ENCODE data around the gene CDC42EP2. TPM values are rescaled to one million over a fixed set of nuclear protein-coding genes. Genes with fewer than 3 reads are reported as not detected.

The CDC42EP2 gene
- total RNA-seq, 1 donor from 2014 or later = 26.7 TPM

DNA sequence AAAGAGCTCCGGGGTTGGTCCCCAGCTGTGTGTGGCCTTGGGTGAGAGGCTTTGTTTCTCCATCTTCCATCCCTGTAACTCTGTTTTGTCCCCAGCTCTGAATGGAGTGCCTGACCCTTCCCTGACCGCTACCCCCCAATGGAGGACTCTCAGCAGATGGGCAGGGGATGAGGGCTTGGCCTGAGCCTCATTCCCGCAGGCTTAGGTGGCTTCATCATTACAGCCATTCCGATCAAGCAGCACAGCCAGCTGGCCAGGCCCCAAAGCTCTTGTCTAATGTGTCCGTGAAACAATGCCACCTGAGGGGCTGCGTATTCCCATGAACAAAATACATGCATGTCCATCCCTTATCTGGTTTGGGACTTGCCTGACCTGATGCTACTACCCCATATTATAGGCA is 3.9 kb upstream of the CDC42EP2 start:
- H3K4me1 Mint-ChIP-seq (ENCODE audit: low read depth, unreplicated experiment) = peaks cover 17% of the 10 kb centered on the region
- peak overlapping the region; percentile 77 for H3K27ac Mint-ChIP-seq (ENCODE audit: unreplicated experiment)
- H3K4me1 ChIP-seq (ENCODE audit: insufficient read depth, low read length) = peaks cover 22% of the 10 kb centered on the region
- H4K20me1 ChIP-seq (ENCODE audit: insufficient read depth, low read length) = peaks cover 7% of the 10 kb centered on the region
- no peaks in the 10 kb centered on the region for H3K9me3 ChIP-seq (ENCODE audit: insufficient read depth, low read depth, low read length)
- no peaks in the 10 kb centered on the region for H3K27me3 ChIP-seq (ENCODE audit: insufficient read depth, low read length)
- H3K27me3 Mint-ChIP-seq (ENCODE audit: low read depth, unreplicated experiment) = no peaks in the 10 kb centered on the region
- H3K9me3 Mint-ChIP-seq (ENCODE audit: unreplicated experiment) = no peaks in the 10 kb centered on the region
- H3K9ac ChIP-seq (ENCODE audit: low read length) = no peak overlapping the region
- FAIRE-seq = no peak
- DNase-seq (ENCODE audit: low read depth) = peak; percentile 50
- H3K4me3 Mint-ChIP-seq (ENCODE audit: unreplicated experiment) = no peak overlapping the region
- peaks cover 10% of the 10 kb centered on the region for H3K79me2 ChIP-seq (ENCODE audit: insufficient read depth, low read length)
- peaks cover 3% of the 10 kb centered on the region for H3K36me3 Mint-ChIP-seq (ENCODE audit: low read depth, unreplicated experiment)
- no peaks in the 10 kb centered on the region for H3K36me3 ChIP-seq (ENCODE audit: insufficient read depth, low read length)
- no peak overlapping the region for H3K27ac ChIP-seq (ENCODE audit: low read depth, low read length)
- H3K4me3 ChIP-seq (ENCODE audit: insufficient read depth, low read depth, low read length) = no peak overlapping the region
- peak overlapping the region; percentile 12 for H2AFZ ChIP-seq (ENCODE audit: low read depth, low read length)
- peak overlapping the region; percentile 43 for H3K4me2 ChIP-seq (ENCODE audit: low read length)
- TF ChIP-seq, protein P1, sequence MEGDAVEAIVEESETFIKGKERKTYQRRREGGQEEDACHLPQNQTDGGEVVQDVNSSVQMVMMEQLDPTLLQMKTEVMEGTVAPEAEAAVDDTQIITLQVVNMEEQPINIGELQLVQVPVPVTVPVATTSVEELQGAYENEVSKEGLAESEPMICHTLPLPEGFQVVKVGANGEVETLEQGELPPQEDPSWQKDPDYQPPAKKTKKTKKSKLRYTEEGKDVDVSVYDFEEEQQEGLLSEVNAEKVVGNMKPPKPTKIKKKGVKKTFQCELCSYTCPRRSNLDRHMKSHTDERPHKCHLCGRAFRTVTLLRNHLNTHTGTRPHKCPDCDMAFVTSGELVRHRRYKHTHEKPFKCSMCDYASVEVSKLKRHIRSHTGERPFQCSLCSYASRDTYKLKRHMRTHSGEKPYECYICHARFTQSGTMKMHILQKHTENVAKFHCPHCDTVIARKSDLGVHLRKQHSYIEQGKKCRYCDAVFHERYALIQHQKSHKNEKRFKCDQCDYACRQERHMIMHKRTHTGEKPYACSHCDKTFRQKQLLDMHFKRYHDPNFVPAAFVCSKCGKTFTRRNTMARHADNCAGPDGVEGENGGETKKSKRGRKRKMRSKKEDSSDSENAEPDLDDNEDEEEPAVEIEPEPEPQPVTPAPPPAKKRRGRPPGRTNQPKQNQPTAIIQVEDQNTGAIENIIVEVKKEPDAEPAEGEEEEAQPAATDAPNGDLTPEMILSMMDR (IDR thresholded peaks at IDR 0.05; ENCODE audit: insufficient read depth, low read depth, low read length) = no peak
- TF ChIP-seq EZH2 (IDR thresholded peaks at IDR 0.05; ENCODE audit: insufficient read depth, low read length) = no peak

DNA sequence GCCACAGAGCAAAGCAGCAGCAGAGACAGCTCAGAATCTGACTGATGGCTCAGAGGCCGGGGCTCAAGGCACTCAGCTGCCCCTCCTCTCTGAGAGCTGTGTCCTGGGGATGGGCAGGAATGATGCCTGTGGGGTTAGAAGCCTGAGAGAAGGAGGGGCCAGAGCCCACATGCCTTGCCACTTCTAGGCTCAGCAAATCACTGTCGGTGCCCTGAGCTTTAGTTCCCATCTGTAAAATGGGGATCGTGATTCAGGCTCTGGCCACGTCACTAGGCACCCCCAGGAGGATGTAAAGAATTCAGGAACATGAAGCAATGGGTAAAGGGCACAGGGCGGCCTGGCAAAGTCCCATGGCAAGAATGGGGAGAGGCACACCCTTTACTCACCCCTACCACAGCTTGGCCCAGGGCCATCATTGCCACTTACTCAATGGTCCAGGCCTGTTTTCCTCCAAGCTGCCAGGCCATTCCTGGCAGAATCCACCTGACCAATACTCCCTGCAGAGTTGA is 3.4 kb upstream of the CDC42EP2 start:
- peaks cover 14% of the 10 kb centered on the region for H3K79me2 ChIP-seq (ENCODE audit: insufficient read depth, low read length)
- Mint-ChIP-seq H3K9me3 (ENCODE audit: unreplicated experiment) (no peaks in the 10 kb centered on the region), H3K36me3 (ENCODE audit: low read depth, unreplicated experiment) (peaks cover 3% of the 10 kb centered on the region), H3K27me3 (ENCODE audit: low read depth, unreplicated experiment) (no peaks in the 10 kb centered on the region), H3K4me3 (ENCODE audit: unreplicated experiment) (no peak overlapping the region), H3K27ac (ENCODE audit: unreplicated experiment) (no peak overlapping the region), H3K4me1 (ENCODE audit: low read depth, unreplicated experiment) (peaks cover 22% of the 10 kb centered on the region)
- H2AFZ ChIP-seq (ENCODE audit: low read depth, low read length) = peak overlapping the region; percentile 12
- no peaks in the 10 kb centered on the region for H3K36me3 ChIP-seq (ENCODE audit: insufficient read depth, low read length)
- H3K27me3 ChIP-seq (ENCODE audit: insufficient read depth, low read length) = no peaks in the 10 kb centered on the region
- no peak overlapping the region for H3K9ac ChIP-seq (ENCODE audit: low read length)
- no peaks in the 10 kb centered on the region for H3K9me3 ChIP-seq (ENCODE audit: insufficient read depth, low read depth, low read length)
- TF ChIP-seq, protein P1 (IDR thresholded peaks at IDR 0.05; ENCODE audit: insufficient read depth, low read depth, low read length) = no peak
- H3K4me2 ChIP-seq (ENCODE audit: low read length) = peak overlapping the region; percentile 43
- no peak overlapping the region for H3K27ac ChIP-seq (ENCODE audit: low read depth, low read length)
- peaks cover 12% of the 10 kb centered on the region for H4K20me1 ChIP-seq (ENCODE audit: insufficient read depth, low read length)
- DNase-seq (ENCODE audit: low read depth) (no peak), FAIRE-seq (no peak)
- no peak overlapping the region for H3K4me3 ChIP-seq (ENCODE audit: insufficient read depth, low read depth, low read length)
- H3K4me1 ChIP-seq (ENCODE audit: insufficient read depth, low read length) = peaks cover 27% of the 10 kb centered on the region

DNA sequence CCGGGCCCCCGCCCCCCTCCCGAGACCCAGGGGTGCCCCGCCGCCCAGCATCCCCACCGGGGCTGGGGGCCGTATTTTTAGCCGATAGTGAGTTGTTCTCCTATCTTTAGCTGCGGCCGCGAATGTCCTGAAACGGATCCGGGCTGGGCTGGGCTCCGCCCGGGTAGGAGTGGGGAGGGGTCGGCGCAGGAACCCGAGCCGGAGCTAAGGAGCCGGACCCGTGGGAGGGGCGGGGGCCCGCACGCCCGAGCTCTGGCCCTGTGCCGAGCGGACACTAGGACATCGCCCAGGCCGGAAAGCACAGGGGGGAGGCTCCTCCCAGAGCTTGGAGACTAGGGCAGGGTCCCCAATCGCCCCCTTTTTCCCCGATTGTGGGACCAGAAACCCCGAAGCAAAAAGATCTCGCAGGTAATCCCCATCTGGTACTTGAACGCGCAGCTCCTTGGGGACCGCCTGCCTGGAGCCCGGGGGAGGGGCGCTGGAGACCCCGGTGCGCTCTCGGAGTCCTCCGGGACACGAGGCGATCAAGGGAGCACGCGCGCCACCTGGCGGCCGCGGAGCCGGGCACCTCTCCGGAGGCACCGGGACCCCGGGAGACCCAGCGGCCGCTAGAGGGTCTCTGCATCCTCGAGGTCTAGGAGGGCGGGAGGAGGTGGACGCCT is 669 bp downstream of the CDC42EP2 start:
- H3K4me3 Mint-ChIP-seq (ENCODE audit: unreplicated experiment) = peak overlapping the region; percentile 92
- Histone ChIP-seq H3K36me3 (ENCODE audit: insufficient read depth, low read length) (peaks cover under 1% of the 10 kb centered on the region), H3K4me2 (ENCODE audit: low read length) (peak overlapping the region; percentile 86), H3K4me3 (ENCODE audit: insufficient read depth, low read depth, low read length) (peak overlapping the region; percentile 74), H4K20me1 (ENCODE audit: insufficient read depth, low read length) (peaks cover 42% of the 10 kb centered on the region), H3K9ac (ENCODE audit: low read length) (peak overlapping the region; percentile 92), H3K79me2 (ENCODE audit: insufficient read depth, low read length) (peaks cover 54% of the 10 kb centered on the region), H3K27ac (ENCODE audit: low read depth, low read length) (peak overlapping the region; percentile 82), H2AFZ (ENCODE audit: low read depth, low read length) (peak overlapping the region; percentile 62), H3K27me3 (ENCODE audit: insufficient read depth, low read length) (no peaks in the 10 kb centered on the region), H3K4me1 (ENCODE audit: insufficient read depth, low read length) (peaks cover 38% of the 10 kb centered on the region), H3K9me3 (ENCODE audit: insufficient read depth, low read depth, low read length) (no peaks in the 10 kb centered on the region)
- H3K36me3 Mint-ChIP-seq (ENCODE audit: low read depth, unreplicated experiment) = peaks cover under 1% of the 10 kb centered on the region
- peaks cover 22% of the 10 kb centered on the region for H3K4me1 Mint-ChIP-seq (ENCODE audit: low read depth, unreplicated experiment)
- H3K27ac Mint-ChIP-seq (ENCODE audit: unreplicated experiment) = peak overlapping the region; percentile 67
- TF ChIP-seq EZH2 (IDR thresholded peaks at IDR 0.05; ENCODE audit: insufficient read depth, low read length) = no peak
- TF ChIP-seq, protein P1 (IDR thresholded peaks at IDR 0.05; ENCODE audit: insufficient read depth, low read depth, low read length) = peak; percentile 81
- no peaks in the 10 kb centered on the region for H3K9me3 Mint-ChIP-seq (ENCODE audit: unreplicated experiment)
- H3K27me3 Mint-ChIP-seq (ENCODE audit: low read depth, unreplicated experiment) = no peaks in the 10 kb centered on the region
- DNase-seq (ENCODE audit: low read depth) (no peak), FAIRE-seq (no peak)

Measured in astrocyte (in vitro differentiated cells and primary cell).